Chondrocyte (in vitro differentiated cells): ENCODE data around the gene PRSS33. TPM values are rescaled to one million over a fixed set of nuclear protein-coding genes. Genes with fewer than 3 reads are reported as not detected.

Experiments used
- DNase-seq: peaks from one replicate; pipeline ENCODE4 v3.0.0; 2021; ENCODE audit warnings: mixed read lengths, low spot score
- H3K27ac Mint-ChIP-seq: one replicate; pipeline ENCODE4 v1.8.0; 2021; ENCODE audit warnings: mild to moderate bottlenecking, moderate library complexity, mixed read lengths; ENCODE audit not compliant: unreplicated experiment
- H3K27me3 Mint-ChIP-seq: 2 replicates; pipeline ENCODE4 v1.8.0; 2021; ENCODE audit warnings: low read depth, mixed read lengths
- H3K36me3 Mint-ChIP-seq: 2 replicates; pipeline ENCODE4 v1.8.0; 2021; ENCODE audit warnings: low read depth, mixed read lengths
- H3K4me1 Mint-ChIP-seq: 2 replicates; pipeline ENCODE4 v1.8.0; 2021; ENCODE audit warnings: low read depth, mild to moderate bottlenecking, mixed read lengths
- H3K4me3 Mint-ChIP-seq: one replicate; pipeline ENCODE4 v1.8.0; 2021; ENCODE audit warnings: mild to moderate bottlenecking, moderate library complexity, mixed read lengths; ENCODE audit not compliant: unreplicated experiment
- H3K9me3 Mint-ChIP-seq: 2 replicates; pipeline ENCODE4 v1.8.0; 2021; ENCODE audit warnings: low read depth, mixed read lengths
- CTCF ChIP-seq: fragments of 200-600 bp; sonication (generic); IDR thresholded peaks from 2 replicates; pipeline ENCODE4 v1.5.0; 2021; ENCODE audit warnings: antibody characterized with exemption, mild to moderate bottlenecking, moderate library complexity
- total RNA-seq: library from RNA; stranded (reverse); gene quantifications from 3 replicates; pipeline ENCODE4 v1.2.1, GENCODE V29; 2021

Gene PRSS33
- total RNA-seq, 1 donor from 2014 or later = not detected

DNA sequence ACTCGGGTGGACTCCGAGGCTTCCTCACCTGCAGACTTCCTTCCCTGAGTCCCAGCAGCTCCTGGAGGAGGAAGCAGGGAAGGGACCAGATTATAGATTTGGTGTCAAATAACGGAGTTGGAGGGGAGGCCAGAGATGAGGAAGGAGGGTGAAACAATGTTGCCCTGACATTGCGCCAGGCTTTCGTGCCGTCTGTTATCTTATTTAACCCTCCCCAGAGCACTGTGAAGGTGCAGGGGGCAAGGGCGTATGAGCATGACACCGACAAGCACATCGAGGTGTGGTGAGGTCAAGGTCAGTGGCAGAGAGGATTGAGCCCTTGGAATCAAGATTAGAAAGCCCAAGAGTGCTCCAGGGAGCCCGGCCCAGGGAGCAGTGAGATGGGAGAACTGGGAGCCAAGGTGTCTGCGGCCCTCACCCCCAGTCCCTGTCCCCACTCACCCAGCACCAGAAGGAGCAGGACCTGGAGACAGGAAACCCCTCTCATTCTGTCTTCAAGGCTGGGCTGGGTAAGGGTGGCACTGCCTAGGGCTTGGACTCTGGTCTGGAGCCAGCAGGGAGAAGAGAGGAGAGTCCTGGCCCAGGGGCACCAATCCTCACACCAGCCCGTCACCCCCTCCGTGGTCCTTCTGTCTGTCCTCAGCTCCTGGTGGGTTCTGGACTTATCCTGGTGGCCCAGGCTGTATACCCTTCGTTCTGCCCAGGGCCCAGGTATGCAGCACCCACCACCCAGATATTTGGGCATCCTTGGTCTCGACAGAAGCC lies 1.1 kb downstream of the PRSS33 start:
- H3K27me3 Mint-ChIP-seq = peaks cover 19% of the 10 kb centered on the region
- peak; percentile 60 for DNase-seq

DNA sequence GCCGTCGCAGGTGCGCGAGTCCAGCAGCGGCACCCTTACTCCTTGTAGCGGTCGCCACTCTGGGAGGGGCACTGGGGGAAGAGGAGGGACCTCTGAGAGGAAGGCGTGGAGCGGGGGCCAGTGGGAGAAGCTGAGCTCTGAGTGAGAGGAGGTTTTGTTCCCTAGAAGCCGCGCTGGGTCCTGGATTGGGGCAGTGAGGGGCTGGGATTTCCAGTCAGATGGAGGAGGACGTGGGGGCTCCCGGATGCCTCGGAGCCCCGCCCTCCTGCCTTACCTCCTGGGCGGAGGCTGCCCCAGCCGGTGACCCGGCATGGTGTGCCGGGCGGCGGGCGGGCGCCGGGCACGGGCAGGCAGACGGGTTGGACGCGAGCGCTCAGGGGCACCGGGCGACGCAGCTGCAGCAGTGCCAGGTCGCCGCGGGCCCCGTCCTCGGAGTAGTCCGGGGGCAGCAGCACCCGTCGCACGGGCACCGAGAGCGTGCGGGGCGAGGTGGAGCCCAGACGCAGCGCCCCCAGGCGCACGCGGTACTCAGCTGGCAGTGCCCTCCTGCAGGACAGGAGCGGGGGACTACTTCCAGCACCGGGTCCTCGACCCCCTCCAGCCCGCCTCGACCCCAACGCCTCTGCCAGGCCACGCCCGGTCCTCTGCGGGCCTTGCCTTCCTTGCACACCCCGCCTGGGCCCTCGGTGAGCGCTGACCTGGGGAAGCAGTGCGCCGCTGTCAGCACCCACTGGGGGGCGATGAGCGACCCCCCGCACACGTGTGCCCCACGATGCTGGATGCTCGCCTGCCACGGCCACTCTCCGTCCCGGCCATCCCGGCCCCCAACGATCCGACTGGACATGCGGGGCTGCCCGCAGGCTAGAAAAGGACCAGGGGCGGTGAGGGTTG lies 2.0 kb downstream of the PRSS33 start:
- H3K27ac Mint-ChIP-seq = no peak overlapping the region
- peak; percentile 91 for DNase-seq
- H3K4me1 Mint-ChIP-seq = no peaks in the 10 kb centered on the region
- H3K36me3 Mint-ChIP-seq = no peaks in the 10 kb centered on the region
- no peak overlapping the region for H3K4me3 Mint-ChIP-seq
- no peaks in the 10 kb centered on the region for H3K9me3 Mint-ChIP-seq
- peaks cover 15% of the 10 kb centered on the region for H3K27me3 Mint-ChIP-seq
- TF ChIP-seq CTCF = peak; percentile 29

More for the DNA sequence above, 1.1 kb downstream of the PRSS33 start:
- Mint-ChIP-seq H3K4me1 (no peaks in the 10 kb centered on the region), H3K9me3 (no peaks in the 10 kb centered on the region), H3K4me3 (no peak overlapping the region), H3K36me3 (no peaks in the 10 kb centered on the region), H3K27ac (no peak overlapping the region)
- TF ChIP-seq CTCF = no peak

DNA sequence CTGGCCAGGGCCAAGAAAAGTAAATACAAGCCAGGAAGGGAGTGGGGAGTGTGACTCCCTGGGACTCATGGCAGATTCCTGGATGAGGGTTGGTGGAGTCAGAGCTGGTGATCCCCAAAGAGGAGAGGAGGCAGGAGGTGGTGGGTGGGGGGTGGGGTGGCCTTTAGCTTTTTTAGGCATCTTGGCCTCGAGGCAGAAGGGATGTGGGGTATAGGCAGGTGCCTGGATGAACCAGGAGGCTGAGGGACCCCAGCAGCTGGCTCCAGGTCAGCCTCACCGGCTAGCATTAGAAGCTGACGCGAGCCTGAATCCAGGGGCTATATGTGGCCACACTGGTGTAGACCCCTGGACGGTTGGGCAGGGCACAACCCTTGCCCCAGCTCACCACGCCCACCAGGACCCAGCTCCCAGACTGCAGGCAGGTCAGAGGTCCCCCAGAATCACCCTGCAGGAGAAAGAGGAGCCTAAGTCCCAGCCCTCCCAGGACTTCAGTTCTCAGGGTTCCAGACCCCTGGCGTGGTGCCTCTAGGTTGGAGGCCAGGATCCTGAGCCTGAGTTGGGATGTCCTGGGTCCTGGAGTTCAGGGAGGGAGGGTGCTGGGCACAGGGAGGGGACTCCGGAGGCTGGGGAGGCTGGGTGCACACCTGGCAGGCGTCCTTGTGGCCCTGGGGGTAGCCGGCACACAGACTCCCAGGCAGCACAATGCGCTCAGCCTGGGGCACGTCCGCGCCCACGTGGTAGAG lies 2.8 kb downstream of the PRSS33 start:
- H3K36me3 Mint-ChIP-seq = no peaks in the 10 kb centered on the region
- TF ChIP-seq CTCF = no peak
- DNase-seq = peak; percentile 57
- H3K27me3 Mint-ChIP-seq = peaks cover 10% of the 10 kb centered on the region
- H3K27ac Mint-ChIP-seq = no peak overlapping the region
- H3K4me1 Mint-ChIP-seq = no peaks in the 10 kb centered on the region
- no peak overlapping the region for H3K4me3 Mint-ChIP-seq
- H3K9me3 Mint-ChIP-seq = no peaks in the 10 kb centered on the region

GRCh38 chr16:2783581-2784357 lies 3.6 kb downstream of the PRSS33 start:
- Mint-ChIP-seq H3K4me3 (no peak overlapping the region), H3K4me1 (no peaks in the 10 kb centered on the region), H3K27me3 (peaks cover 8% of the 10 kb centered on the region)

More at GRCh38 chr16:2783581-2784357, 3.6 kb downstream of the PRSS33 start:
- Mint-ChIP-seq H3K27ac (no peak overlapping the region), H3K9me3 (no peaks in the 10 kb centered on the region), H3K36me3 (no peaks in the 10 kb centered on the region)
- DNase-seq = peak; percentile 82
- TF ChIP-seq CTCF = no peak
